HL-60 (cell line): ENCODE results near the gene RIF1.

ENCODE experiments used
- DNase-seq, 2 experiments: peaks; one replicate each; pipeline ENCODE4 v3.0.0-alpha.2; 2010 to 2020; ENCODE audit warnings: low read depth in 1 of 2, low spot score in 1 of 2
- H3K27ac ChIP-seq: fragments of 250-450 bp; sonication (Bioruptor Pico); replicated peaks from 2 replicates; pipeline ENCODE4 v1.5.1; 2020; ENCODE audit warnings: mild to moderate bottlenecking, moderate library complexity
- H3K27me3 ChIP-seq: fragments of 250-450 bp; sonication (Bioruptor Pico); 2 replicates; pipeline ENCODE4 v1.5.1; 2021; ENCODE audit warnings: mild to moderate bottlenecking, moderate library complexity; ENCODE audit not compliant: insufficient read depth, poor library complexity, severe bottlenecking
- H3K4me3 ChIP-seq: replicated peaks from 2 replicates; pipeline ENCODE4 v1.5.1; 2011; ENCODE audit warnings: mild to moderate bottlenecking, control low read depth, low read length; ENCODE audit not compliant: insufficient read depth
- CTCF ChIP-seq: IDR thresholded peaks from one replicate; pipeline ENCODE4 v1.5.1; 2011; ENCODE audit warnings: low read length, control low read depth, inconsistent platforms; ENCODE audit not compliant: insufficient read depth
- GABPA ChIP-seq: IDR thresholded peaks from 2 replicates; pipeline ENCODE4 v1.6.1; 2012; ENCODE audit warnings: low read depth
- POLR2AphosphoS5 ChIP-seq: IDR thresholded peaks from 2 replicates; pipeline ENCODE4 v1.6.1; 2012; ENCODE audit warnings: low read depth
- REST ChIP-seq: IDR thresholded peaks from 2 replicates; pipeline ENCODE4 v1.6.1; 2012; ENCODE audit warnings: low read depth; ENCODE audit not compliant: insufficient replicate concordance
- SPI1 ChIP-seq: IDR thresholded peaks from 2 replicates; pipeline ENCODE4 v1.6.1; 2012; ENCODE audit warnings: low read depth, mild to moderate bottlenecking, borderline replicate concordance

Gene RIF1

GRCh38 chr2:151423760-151424159 is 14.1 kb downstream of the RIF1 start:
- TF ChIP-seq REST: no peak
- TF ChIP-seq SPI1: no peak
- no peak for TF ChIP-seq POLR2AphosphoS5
- H3K4me3 ChIP-seq: no peak overlapping the region
- H3K27ac ChIP-seq: no peak overlapping the region
- no peak for DNase-seq
- H3K27me3 ChIP-seq: no peaks in the 10 kb centered on the region

- DNase-seq: peak in 1 of 2 experiments; percentile 3
- TF ChIP-seq CTCF (peak; percentile 5), GABPA (no peak), REST (no peak), SPI1 (no peak), POLR2AphosphoS5 (no peak)
- Histone ChIP-seq H3K27ac (no peak overlapping the region), H3K4me3 (no peak overlapping the region), H3K27me3 (no peaks in the 10 kb centered on the region)
Observed at GRCh38 chr2:151437630-151438029, 27.9 kb downstream of the RIF1 start.

- no peak for TF ChIP-seq SPI1
- TF ChIP-seq REST: no peak
- TF ChIP-seq GABPA: no peak
- Histone ChIP-seq H3K27ac (no peak overlapping the region), H3K4me3 (no peak overlapping the region), H3K27me3 (no peaks in the 10 kb centered on the region)
- DNase-seq: no peak
Observed at GRCh38 chr2:151438506-151438905, 28.8 kb downstream of the RIF1 start.

- DNase-seq: no peak
- TF ChIP-seq GABPA: no peak
- TF ChIP-seq SPI1: no peak
- TF ChIP-seq POLR2AphosphoS5: no peak
- no peak for TF ChIP-seq REST
- no peak for TF ChIP-seq CTCF
- no peak overlapping the region for H3K4me3 ChIP-seq
Observed at GRCh38 chr2:151439127-151439526, 29.4 kb downstream of the RIF1 start.

More at GRCh38 chr2:151439127-151439526, 29.4 kb downstream of the RIF1 start:
- H3K27ac ChIP-seq: no peak overlapping the region
- no peaks in the 10 kb centered on the region for H3K27me3 ChIP-seq
